HepG2 (cell line): ENCODE data around the gene P2RX7. TPM values are rescaled to one million over a fixed set of nuclear protein-coding genes. Genes with fewer than 3 reads are reported as not detected.

ENCODE experiments used
- ARID3A ChIP-seq: IDR thresholded peaks from 2 replicates; pipeline ENCODE4 v1.6.1; 2012; ENCODE audit warnings: low read depth, low read length, improper control_type of control experiment
- CHCHD3 ChIP-seq: sonication (generic); formaldehyde crosslinking; IDR thresholded peaks from 2 replicates; pipeline ENCODE4 v1.8.0; 2022; ENCODE audit warnings: mild to moderate bottlenecking, missing genetic modification reagents, moderate library complexity
- DNMT1 ChIP-seq: sonication (generic); formaldehyde crosslinking; IDR thresholded peaks from 2 replicates; pipeline ENCODE4 v1.5.1; 2020; ENCODE audit warnings: mild to moderate bottlenecking, missing genetic modification reagents
- FIP1L1 ChIP-seq: fragments of 200-400 bp; formaldehyde crosslinking; IDR thresholded peaks from 2 replicates; pipeline ENCODE4 v1.6.1; 2018; ENCODE audit warnings: low read depth, mild to moderate bottlenecking, low read length, moderate library complexity, borderline replicate concordance; ENCODE audit not compliant: insufficient read depth
- FOXA1 ChIP-seq, 2 experiments: fragments of 450-650 bp in 1 of 2; sonication (generic) in 1 of 2; formaldehyde crosslinking in 1 of 2; IDR thresholded peaks; 2 replicates each; pipeline versions ENCODE4 v1.4.0 to v1.6.1; 2016 to 2020; ENCODE audit warnings: missing genetic modification reagents in 1 of 2
- GATAD2A ChIP-seq: IDR thresholded peaks from 2 replicates; pipeline ENCODE4 v1.6.1; 2016
- GZF1 ChIP-seq: sonication (generic); formaldehyde crosslinking; IDR thresholded peaks from 2 replicates; pipeline ENCODE4 v1.5.1; 2020; ENCODE audit warnings: mild to moderate bottlenecking, missing genetic modification reagents
- ISL2 ChIP-seq: sonication (generic); formaldehyde crosslinking; IDR thresholded peaks from 2 replicates; pipeline ENCODE4 v1.5.0; 2020; ENCODE audit warnings: missing genetic modification reagents
- KLF13 ChIP-seq: sonication (generic); formaldehyde crosslinking; IDR thresholded peaks from 2 replicates; pipeline ENCODE4 v1.4.0; 2020; ENCODE audit warnings: mild to moderate bottlenecking, missing genetic modification reagents
- KLF16 ChIP-seq, 2 experiments: sonication (generic) in 1 of 2; formaldehyde crosslinking in 1 of 2; IDR thresholded peaks; 2 replicates each; pipeline versions ENCODE4 v1.6.1 to v1.8.0; 2016 to 2023; ENCODE audit warnings: missing genetic modification reagents in 2 of 2, missing compliant biosample characterization in 1 of 2
- MED1 ChIP-seq: sonication (generic); formaldehyde crosslinking; IDR thresholded peaks from 2 replicates; pipeline ENCODE4 v1.4.0; 2020; ENCODE audit warnings: missing genetic modification reagents
- MIER3 ChIP-seq: IDR thresholded peaks from 2 replicates; pipeline ENCODE4 v1.6.1; 2016; ENCODE audit warnings: missing compliant biosample characterization, borderline replicate concordance
- NR2F1 ChIP-seq, 2 experiments: fragments of 450-650 bp in 1 of 2; formaldehyde crosslinking in 1 of 2; IDR thresholded peaks; 2 replicates each; pipeline versions ENCODE4 v1.5.0 to v1.6.1; 2016 to 2020; ENCODE audit warnings: mild to moderate bottlenecking in 1 of 2, missing compliant biosample characterization in 1 of 2, missing genetic modification reagents in 1 of 2, moderate library complexity in 1 of 2
- ONECUT2 ChIP-seq: sonication (generic); formaldehyde crosslinking; IDR thresholded peaks from 2 replicates; pipeline ENCODE4 v1.4.0; 2020; ENCODE audit warnings: missing genetic modification reagents
- POGK ChIP-seq: sonication (generic); formaldehyde crosslinking; conservative IDR thresholded peaks from 2 replicates; pipeline ENCODE4 v1.8.0; 2022; ENCODE audit warnings: mild to moderate bottlenecking, moderate library complexity, missing genetic modification reagents
- POLR2A ChIP-seq, 2 experiments: IDR thresholded peaks; 2 replicates each; pipeline ENCODE4 v1.6.1; 2011; ENCODE audit warnings: low read depth in 2 of 2, low read length in 2 of 2, mild to moderate bottlenecking in 1 of 2, moderate library complexity in 1 of 2; ENCODE audit not compliant: insufficient read depth in 1 of 2
- RFXAP ChIP-seq: sonication (generic); formaldehyde crosslinking; IDR thresholded peaks from 2 replicates; pipeline ENCODE4 v1.4.0; 2020; ENCODE audit warnings: missing genetic modification reagents, borderline replicate concordance
- SKI ChIP-seq: fragments of 450-650 bp; IDR thresholded peaks from one replicate; pipeline ENCODE4 v1.6.1; 2018; ENCODE audit warnings: mild to moderate bottlenecking; ENCODE audit not compliant: partially characterized antibody
- SOX13 ChIP-seq, 3 experiments: fragments of 450-650 bp in 1 of 3; sonication (generic) in 1 of 3; formaldehyde crosslinking in 1 of 3; IDR thresholded peaks in 2 of 3; conservative IDR thresholded peaks in 1 of 3; 2 replicates each; pipeline versions ENCODE4 v1.5.0 to v1.6.1; 2016 to 2020; ENCODE audit warnings: antibody characterized with exemption in 1 of 3, mild to moderate bottlenecking in 1 of 3, missing compliant biosample characterization in 1 of 3, missing genetic modification reagents in 1 of 3, moderate library complexity in 1 of 3
- TCF12 ChIP-seq, 2 experiments: fragments of 450-650 bp in 1 of 2; sonication (generic) in 1 of 2; formaldehyde crosslinking in 1 of 2; IDR thresholded peaks; 2 replicates each; pipeline versions ENCODE4 v1.6.1 to v1.8.0; 2017 to 2022; ENCODE audit warnings: antibody characterized with exemption in 1 of 2, mild to moderate bottlenecking in 1 of 2, missing genetic modification reagents in 1 of 2, moderate library complexity in 1 of 2
- ZNF350 ChIP-seq: sonication (generic); formaldehyde crosslinking; IDR thresholded peaks from 2 replicates; pipeline ENCODE4 v1.4.0; 2020; ENCODE audit warnings: mild to moderate bottlenecking, low read depth, missing genetic modification reagents, borderline replicate concordance
- ZNF546 ChIP-seq: sonication (generic); formaldehyde crosslinking; conservative IDR thresholded peaks from 2 replicates; pipeline ENCODE4 v1.8.1; 2023; ENCODE audit warnings: mild to moderate bottlenecking, missing genetic modification reagents
- ZNF879 ChIP-seq: sonication (generic); formaldehyde crosslinking; IDR thresholded peaks from 2 replicates; pipeline ENCODE4 v1.8.1; 2023; ENCODE audit warnings: missing genetic modification reagents
- polyA plus RNA-seq, 8 experiments: library from polyadenylated mRNA; depleted of rRNA in 3 of 8; stranded (reverse) in 7 of 8; unstranded in 1 of 8; fragments of >200 nt; fragmentation: Illumina TruSeq in 4 of 8; extraction: Trizol in 4 of 8; gene quantifications; 2 replicates each; pipeline versions ENCODE4 v1.2.1 to v1.2.3, GENCODE V29; 2011 to 2016; ENCODE audit warnings: low read depth in 4 of 8, missing spikeins in 1 of 8, mixed read lengths in 1 of 8; ENCODE audit not compliant: insufficient read depth in 1 of 8
- total RNA-seq, 5 experiments: library from RNA; depleted of rRNA; stranded (reverse); fragments of >200 nt; fragmentation: Illumina TruSeq; extraction: Trizol; gene quantifications; 2 replicates each; pipeline ENCODE4 v1.2.3, GENCODE V29; 2016; ENCODE audit warnings: low read depth in 1 of 5
- TF ChIP-seq, protein P1 (sequence below): IDR thresholded peaks from 2 replicates; pipeline ENCODE4 v1.6.1; 2018; ENCODE audit warnings: missing genetic modification reagents, mild to moderate bottlenecking, missing compliant biosample characterization

Gene P2RX7
- total and polyA plus RNA-seq, 2 of the 13 experiments (the other 11 are each of a cell fraction or from before 2014, with no cell fraction given), result 0.13 to 0.73 TPM

DNA sequence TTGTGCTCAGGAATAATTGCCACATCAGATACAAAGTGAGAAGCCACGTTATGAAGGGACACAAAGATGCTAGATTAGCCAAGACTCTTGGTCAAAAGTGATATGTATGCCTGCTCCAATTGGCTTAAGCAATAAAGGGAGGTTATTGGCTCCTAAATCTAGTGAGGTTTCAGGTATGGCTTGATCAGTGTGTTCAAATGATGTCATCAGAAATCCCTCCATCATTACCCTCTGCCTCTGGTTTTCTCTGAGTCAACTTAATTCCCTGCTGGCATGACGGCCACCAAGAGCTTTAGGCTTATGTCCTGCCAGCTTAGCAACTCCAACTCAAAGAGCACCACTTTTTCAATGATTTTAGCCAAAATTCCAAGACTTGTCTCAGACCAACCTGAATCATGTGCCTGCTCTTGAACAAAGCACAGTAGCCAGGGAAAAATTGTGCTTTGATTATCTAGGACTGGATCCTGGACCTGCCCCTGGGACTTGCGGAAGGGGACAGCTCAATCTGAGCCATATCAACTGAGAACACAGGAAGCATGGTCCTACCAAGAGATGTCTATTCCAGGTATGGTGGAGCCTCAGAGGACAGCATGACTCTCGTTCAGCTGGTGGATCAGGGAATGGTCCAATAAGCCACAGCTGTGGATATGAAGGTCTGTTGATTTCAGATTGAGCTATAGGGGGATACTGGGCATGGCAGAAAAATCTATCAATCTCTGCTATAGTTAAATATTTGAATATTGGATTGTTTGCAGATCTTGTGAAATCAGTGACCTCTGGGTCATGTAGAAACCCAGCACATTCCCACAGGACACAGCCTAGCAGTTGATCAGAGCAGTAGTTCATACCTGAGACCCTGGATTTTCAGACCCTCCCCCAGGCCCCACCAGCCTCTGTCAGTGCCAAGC lies 16.1 kb upstream of the P2RX7 start (continued):
- TF ChIP-seq POGK (CRISPR knock-in tag), result no peak
- no peak for TF ChIP-seq ZNF546
- TF ChIP-seq ZNF350, result no peak
- no peak for TF ChIP-seq GZF1 (CRISPR knock-in tag)
- TF ChIP-seq DNMT1 (CRISPR knock-in tag), result no peak
- no peak for TF ChIP-seq ZNF879 (CRISPR knock-in tag)
- peak; percentile 50; the same call in 1 of the 2 replicates for TF ChIP-seq GATAD2A (CRISPR knock-in tag)
- peak; percentile 69; the same call in 1 of the 2 replicates for TF ChIP-seq ISL2 (CRISPR knock-in tag)
- no peak for TF ChIP-seq POLR2A (IDR thresholded peaks at IDR 0.05; ENCODE audit: insufficient read depth in 1 of 2, low read depth in 2 of 2, low read length in 2 of 2)
- TF ChIP-seq, protein P1, sequence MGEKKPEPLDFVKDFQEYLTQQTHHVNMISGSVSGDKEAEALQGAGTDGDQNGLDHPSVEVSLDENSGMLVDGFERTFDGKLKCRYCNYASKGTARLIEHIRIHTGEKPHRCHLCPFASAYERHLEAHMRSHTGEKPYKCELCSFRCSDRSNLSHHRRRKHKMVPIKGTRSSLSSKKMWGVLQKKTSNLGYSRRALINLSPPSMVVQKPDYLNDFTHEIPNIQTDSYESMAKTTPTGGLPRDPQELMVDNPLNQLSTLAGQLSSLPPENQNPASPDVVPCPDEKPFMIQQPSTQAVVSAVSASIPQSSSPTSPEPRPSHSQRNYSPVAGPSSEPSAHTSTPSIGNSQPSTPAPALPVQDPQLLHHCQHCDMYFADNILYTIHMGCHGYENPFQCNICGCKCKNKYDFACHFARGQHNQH (CRISPR knock-in tag), result no peak
- no peak for TF ChIP-seq TCF12 (IDR thresholded peaks at IDR 0.05)
- TF ChIP-seq TCF12 (CRISPR knock-in tag; IDR thresholded peaks at IDR 0.05), result no peak
- TF ChIP-seq ONECUT2 (CRISPR knock-in tag), result no peak
- TF ChIP-seq SOX13 (IDR thresholded peaks at IDR 0.05), result no peak
- TF ChIP-seq SOX13 (CRISPR knock-in tag; conservative IDR thresholded peaks at IDR 0.05 in 1 of 2, IDR thresholded peaks at IDR 0.05 in 1 of 2), result peak in 1 of 2 experiments; percentile 36; a peak in 1 of 4 replicates
- TF ChIP-seq MED1 (CRISPR knock-in tag), result 0 out of 2 replicates have a peak, but pooled peaks have one; percentile 20
- 0 out of 2 replicates have a peak, but pooled peaks have one; percentile 15 for TF ChIP-seq RFXAP (CRISPR knock-in tag)
- no peak for TF ChIP-seq FIP1L1
- no peak for TF ChIP-seq FOXA1 (IDR thresholded peaks at IDR 0.05)
- peak; percentile 35; the same call in 1 of the 2 replicates for TF ChIP-seq FOXA1 (CRISPR knock-in tag; IDR thresholded peaks at IDR 0.05)
- TF ChIP-seq MIER3 (CRISPR knock-in tag), result peak; percentile 44; the same call in 1 of the 2 replicates
- peak; percentile 86 to 97 for TF ChIP-seq NR2F1 (CRISPR knock-in tag; IDR thresholded peaks at IDR 0.05)
- no peak for TF ChIP-seq KLF13 (CRISPR knock-in tag)
- no peak for TF ChIP-seq KLF16 (CRISPR knock-in tag; IDR thresholded peaks at IDR 0.05)
- TF ChIP-seq SKI, result no peak
- peak; percentile 73 for TF ChIP-seq ARID3A
- no peak for TF ChIP-seq CHCHD3 (CRISPR knock-in tag)
